Neural progenitor cell (in vitro differentiated cells): ENCODE measurements around the gene MAPK12.

ENCODE experiments used
- EZH2 ChIP-seq: fragments of 200-600 bp; sonication (generic); IDR thresholded peaks from 2 replicates; pipeline ENCODE4 v1.6.1; 2017; ENCODE audit warnings: antibody characterized with exemption, mild to moderate bottlenecking, moderate library complexity
- TF ChIP-seq, protein P1 (sequence below): fragments of 200-600 bp; sonication (generic); IDR thresholded peaks from 2 replicates; pipeline ENCODE4 v1.5.1; 2017; ENCODE audit warnings: antibody characterized with exemption, mild to moderate bottlenecking

- TF ChIP-seq, protein P1, sequence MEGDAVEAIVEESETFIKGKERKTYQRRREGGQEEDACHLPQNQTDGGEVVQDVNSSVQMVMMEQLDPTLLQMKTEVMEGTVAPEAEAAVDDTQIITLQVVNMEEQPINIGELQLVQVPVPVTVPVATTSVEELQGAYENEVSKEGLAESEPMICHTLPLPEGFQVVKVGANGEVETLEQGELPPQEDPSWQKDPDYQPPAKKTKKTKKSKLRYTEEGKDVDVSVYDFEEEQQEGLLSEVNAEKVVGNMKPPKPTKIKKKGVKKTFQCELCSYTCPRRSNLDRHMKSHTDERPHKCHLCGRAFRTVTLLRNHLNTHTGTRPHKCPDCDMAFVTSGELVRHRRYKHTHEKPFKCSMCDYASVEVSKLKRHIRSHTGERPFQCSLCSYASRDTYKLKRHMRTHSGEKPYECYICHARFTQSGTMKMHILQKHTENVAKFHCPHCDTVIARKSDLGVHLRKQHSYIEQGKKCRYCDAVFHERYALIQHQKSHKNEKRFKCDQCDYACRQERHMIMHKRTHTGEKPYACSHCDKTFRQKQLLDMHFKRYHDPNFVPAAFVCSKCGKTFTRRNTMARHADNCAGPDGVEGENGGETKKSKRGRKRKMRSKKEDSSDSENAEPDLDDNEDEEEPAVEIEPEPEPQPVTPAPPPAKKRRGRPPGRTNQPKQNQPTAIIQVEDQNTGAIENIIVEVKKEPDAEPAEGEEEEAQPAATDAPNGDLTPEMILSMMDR, result no peak
- no peak for TF ChIP-seq EZH2
Measured at GRCh38 chr22:50218153-50218995, 43.1 kb downstream of the MAPK12 start.
